T-cell (primary cell): ENCODE measurements around the gene SHCBP1. TPM values are rescaled to one million over a fixed set of nuclear protein-coding genes. Genes with fewer than 3 reads are reported as not detected.
"Not testable (repeated sequence)": the region's sequence is repeated elsewhere in the genome, so short reads cannot be mapped to it uniquely, and the experiment has no call there.

Experiments
- ATAC-seq, 4 experiments: fragments of 200-7000 bp in 3 of 4; fragments of 150-1000 bp in 1 of 4; cut with Tn5 transposase; replicated peaks in 1 of 4; 1 replicate in 3 of 4; 2 replicates in 1 of 4; pipeline ENCODE4 v1.10.0; 2021; ENCODE audit warnings: moderate library complexity in 3 of 4, mild to moderate bottlenecking in 2 of 4, moderate number of reproducible peaks in 1 of 4
- CTCF ChIA-PET, 2 donors: fragments of 300-600 bp; sonication (Branson Sonifier 250); formaldehyde crosslinking; loops; one replicate each; lab custom pipeline; 2022; ENCODE audit warnings: antibody characterized with exemption in 2 of 2; lab: Charles Lee
- POLR2A ChIA-PET, 2 donors: fragments of 300-600 bp; sonication (Branson Sonifier 250); formaldehyde crosslinking; loops; one replicate each; lab custom pipeline; 2022; ENCODE audit warnings: antibody characterized with exemption in 2 of 2; lab: Charles Lee
- DNase-seq, 35 experiments: peaks; one replicate each; pipeline versions ENCODE4 v3.0.0 to v3.0.0-alpha.2; 2013 to 2023
- H3K27ac ChIP-seq: one replicate; pipeline ENCODE4 v1.5.1; 2013; ENCODE audit warnings: low read length
- H3K27me3 ChIP-seq, 2 experiments: replicated peaks in 1 of 2; 1 replicate in 1 of 2; 2 replicates in 1 of 2; pipeline versions ENCODE4 v1.6.1 to v1.7.0; 2013; ENCODE audit warnings: low read length in 1 of 2, mixed read lengths in 1 of 2; ENCODE audit not compliant: control insufficient read depth in 2 of 2, insufficient read depth in 2 of 2; ENCODE audit errors: extremely low read depth in 1 of 2
- H3K36me3 ChIP-seq, 2 donors: 1 replicate in 1 of 2; 2 replicates in 1 of 2; pipeline versions ENCODE4 v1.6.1 to v1.7.0; 2013; ENCODE audit warnings: low read length in 1 of 2; ENCODE audit not compliant: control insufficient read depth in 2 of 2, insufficient read depth in 1 of 2; ENCODE audit errors: extremely low read depth in 1 of 2
- H3K4me1 ChIP-seq, 2 experiments: 1 replicate in 1 of 2; 2 replicates in 1 of 2; pipeline versions ENCODE4 v1.6.1 to v1.7.0; 2013; ENCODE audit warnings: low read length in 2 of 2, mixed read lengths in 1 of 2; ENCODE audit not compliant: insufficient read depth in 2 of 2, control insufficient read depth in 1 of 2; ENCODE audit errors: extremely low read depth in 1 of 2
- H3K4me3 ChIP-seq, 2 donors: 1 replicate in 1 of 2; 2 replicates in 1 of 2; pipeline versions ENCODE4 v1.5.1 to v1.7.0; 2013; ENCODE audit warnings: mild to moderate bottlenecking in 2 of 2, low read length in 1 of 2, moderate library complexity in 1 of 2; ENCODE audit not compliant: control insufficient read depth in 1 of 2; ENCODE audit errors: extremely low read depth in 1 of 2
- H3K9me3 ChIP-seq: 2 replicates; pipeline ENCODE4 v1.7.0; 2013
- H3K27ac Mint-ChIP-seq, 2 donors: one replicate each; pipeline ENCODE4 v1.8.0; 2020 to 2021; ENCODE audit warnings: mild to moderate bottlenecking in 2 of 2, mixed read lengths in 2 of 2
- H3K27me3 Mint-ChIP-seq, 2 donors: one replicate each; pipeline ENCODE4 v1.8.0; 2021 to 2022; ENCODE audit warnings: mixed read lengths in 2 of 2
- H3K36me3 Mint-ChIP-seq: one replicate; pipeline ENCODE4 v1.8.0; 2021; ENCODE audit warnings: mixed read lengths
- H3K4me1 Mint-ChIP-seq, 3 donors: one replicate each; pipeline ENCODE4 v1.8.0; 2020 to 2022; ENCODE audit warnings: mixed read lengths in 3 of 3, mild to moderate bottlenecking in 1 of 3
- H3K4me3 Mint-ChIP-seq, 3 donors: one replicate each; pipeline ENCODE4 v1.8.0; 2020 to 2022; ENCODE audit warnings: mild to moderate bottlenecking in 3 of 3, mixed read lengths in 3 of 3, moderate library complexity in 3 of 3
- H3K9me3 Mint-ChIP-seq, 3 donors: one replicate each; pipeline ENCODE4 v1.8.0; 2020 to 2022; ENCODE audit warnings: mixed read lengths in 3 of 3
- WGBS: methylation state at CpG from one replicate; pipeline ENCODE4 v1.1.5; 2013; ENCODE audit warnings: missing lambda C conversion rate; ENCODE audit not compliant: insufficient coverage; 5-methylcytosine and 5-hydroxymethylcytosine counted together
- total RNA-seq, 35 experiments: library from RNA in 6 of 35; stranded (reverse) in 6 of 35; fragments of 120-200 nt in 1 of 35; gene quantifications; one replicate each; pipeline versions ENCODE4 v1.2.1 to v1.2.4 and lab custom pipeline; 2013 to 2026

Gene SHCBP1
- total RNA-seq, 5 donors from 2014 or later (not counting 1 experiment from before 2014, with no cell fraction given) = 0.69 to 4.1 (median 1.1) TPM

- H3K4me1 ChIP-seq, H3K36me3 ChIP-seq, H3K4me3 Mint-ChIP-seq, H3K27ac Mint-ChIP-seq, H3K27ac ChIP-seq, POLR2A ChIA-PET, H3K4me1 Mint-ChIP-seq, H3K36me3 Mint-ChIP-seq, ATAC-seq, H3K9me3 Mint-ChIP-seq, H3K27me3 ChIP-seq, H3K4me3 ChIP-seq, H3K9me3 ChIP-seq: not testable (repeated sequence)
- 3% methylated on average over 5 of the region's 14 CpGs for WGBS
- peak in 27 of 35 experiments; percentile 1 to 53 (median 23) for DNase-seq
- peaks cover 12 to 13% of the 10 kb centered on the region in 2 donors for H3K27me3 Mint-ChIP-seq
- CTCF ChIA-PET = interaction anchor here (0.7 to 1.6 kb wide), 4 partner anchors 52 to 59 kb away, joined by 3 to 7 read pairs (median 6); no protein-coding TSS in a partner anchor
Observed at GRCh38 chr16:46554435-46554834, 66.7 kb downstream of the SHCBP1 start.

GRCh38 chr16:46549477-46549876 lies 71.7 kb downstream of the SHCBP1 start:
- ATAC-seq = no peak
- H3K4me1 ChIP-seq = peaks cover 0 to 3% of the 10 kb centered on the region in 2 experiments
- H3K9me3 ChIP-seq = no peaks in the 10 kb centered on the region
- H3K4me3 ChIP-seq = no peak overlapping the region
- H3K4me3 Mint-ChIP-seq = no peak overlapping the region
- ChIA-PET CTCF (no interaction called here), POLR2A (interaction anchor here in 1 of 2 donors (0.7 kb wide), 1 partner anchor 252 kb away, joined by 3 read pairs; no protein-coding TSS in a partner anchor)
- H3K27me3 ChIP-seq = peaks cover 2 to 4% of the 10 kb centered on the region in 2 experiments
- H3K27ac Mint-ChIP-seq = no peak overlapping the region
- peaks cover 0 to 2% (median 0%) of the 10 kb centered on the region in 3 donors for H3K4me1 Mint-ChIP-seq
- no CpG with 5 or more reads among the region's 3 CpGs for WGBS
- H3K36me3 Mint-ChIP-seq = no peaks in the 10 kb centered on the region
- DNase-seq = no peak
- no peaks in the 10 kb centered on the region for H3K36me3 ChIP-seq
- H3K27me3 Mint-ChIP-seq = peaks cover 0 to 9% of the 10 kb centered on the region in 2 donors
- no peak overlapping the region for H3K27ac ChIP-seq
- no peaks in the 10 kb centered on the region for H3K9me3 Mint-ChIP-seq

Other genes with a start within 250 kb of the SHCBP1 start
- gene VPS35, start 67.8 kb upstream of the SHCBP1 start, total RNA-seq = 100 to 1,000 TPM in 2 of 5 donors, 10 to 100 TPM in 3; 49.8 to 105 (median 87.3) TPM
- 1 to 10 TPM; 2.6 to 6.2 (median 3.0) TPM for gene ORC6, start 68.3 kb upstream of the SHCBP1 start, total RNA-seq
- under 1 TPM in 3 of 5 donors, not detected in 2; 0.03 to 0.50 (median 0.03) TPM for gene MYLK3, start 127.0 kb upstream of the SHCBP1 start, total RNA-seq
- 10 to 100 TPM in 2 of 5 donors, 1 to 10 TPM in 3; 5.2 to 15.6 (median 7.2) TPM for gene C16orf87, start 209.8 kb upstream of the SHCBP1 start, total RNA-seq